HG03280 (cell line): Measurements from ENCODE around the gene CDC23.
"Not testable (repeated sequence)": the region's sequence is repeated elsewhere in the genome, so short reads cannot be mapped to it uniquely, and the experiment has no call there.

ENCODE experiments used
- ATAC-seq: cut with Tn5 transposase; IDR thresholded peaks from one replicate; pipeline ENCODE4 v1.9.1; 2021; ENCODE audit warnings: mild to moderate bottlenecking, moderate library complexity; ENCODE audit not compliant: unreplicated experiment

The CDC23 gene

GRCh38 chr5:138213161-138214029, at the start of gene CDC23:
Gene CDC23 (minus strand): TSS chr5:138213323. CDS start chr5:138213312, 11 bp downstream.
- peak; percentile 97 for ATAC-seq

GRCh38 chr5:138258704-138259292, 45.7 kb upstream of the CDC23 start:
- ATAC-seq, result no peak

GRCh38 chr5:138257583-138257982, 44.5 kb upstream of the CDC23 start:
- no peak for ATAC-seq

GRCh38 chr5:138252944-138253343, 39.8 kb upstream of the CDC23 start:
- no peak for ATAC-seq

GRCh38 chr5:138247800-138248199, 34.7 kb upstream of the CDC23 start:
- ATAC-seq, result not testable (repeated sequence)

GRCh38 chr5:138246822-138247221, 33.7 kb upstream of the CDC23 start:
- no peak for ATAC-seq

- no peak for ATAC-seq
Observed at GRCh38 chr5:138246334-138246733, 33.2 kb upstream of the CDC23 start.

GRCh38 chr5:138245717-138246116, 32.6 kb upstream of the CDC23 start:
- ATAC-seq, result no peak

GRCh38 chr5:138243794-138244193, 30.7 kb upstream of the CDC23 start:
- no peak for ATAC-seq

GRCh38 chr5:138241688-138242571, 28.8 kb upstream of the CDC23 start:
- ATAC-seq, result no peak

- ATAC-seq, result no peak
Observed at GRCh38 chr5:138240650-138241385, 27.7 kb upstream of the CDC23 start.

GRCh38 chr5:138238034-138238433, 24.9 kb upstream of the CDC23 start:
- no peak for ATAC-seq

GRCh38 chr5:138234651-138235050, 21.5 kb upstream of the CDC23 start:
- ATAC-seq, result no peak

- ATAC-seq, result no peak
Observed at GRCh38 chr5:138233280-138233679, 20.2 kb upstream of the CDC23 start.

GRCh38 chr5:138230981-138231589, 18.0 kb upstream of the CDC23 start:
- no peak for ATAC-seq

- no peak for ATAC-seq
Observed at GRCh38 chr5:138230261-138230660, 17.1 kb upstream of the CDC23 start.

GRCh38 chr5:138229387-138229786, 16.3 kb upstream of the CDC23 start:
- no peak for ATAC-seq

- no peak for ATAC-seq
Observed at GRCh38 chr5:138226910-138227309, 13.8 kb upstream of the CDC23 start.

GRCh38 chr5:138224712-138225111, 11.6 kb upstream of the CDC23 start:
- ATAC-seq, result no peak

GRCh38 chr5:138223532-138223931, 10.4 kb upstream of the CDC23 start:
- ATAC-seq, result no peak
